SU-DHL-6 (cell line): ENCODE data around the gene RAET1L.

Source experiments
- H2AFZ ChIP-seq: fragments of 200-600 bp; sonication (generic); 2 replicates; pipeline ENCODE4 v1.6.1; 2014; ENCODE audit warnings: low read depth, mild to moderate bottlenecking, moderate library complexity, mixed read lengths, antibody characterized with exemption, low read length; ENCODE audit not compliant: severe bottlenecking
- H3F3A ChIP-seq: fragments of 200-600 bp; shearing (Covaris generic); 2 replicates; pipeline ENCODE4 v1.6.0; 2016; ENCODE audit warnings: antibody characterized with exemption, mild to moderate bottlenecking; ENCODE audit not compliant: insufficient read depth
- H3K27ac ChIP-seq: fragments of 200-600 bp; sonication (generic); 2 replicates; pipeline ENCODE4 v1.5.1; 2016; ENCODE audit warnings: low read depth, mild to moderate bottlenecking, low read length, moderate library complexity, mixed read lengths
- H3K27me3 ChIP-seq: fragments of 200-600 bp; sonication (generic), shearing (Covaris generic); 2 replicates; pipeline ENCODE4 v1.6.0; 2014; ENCODE audit warnings: mild to moderate bottlenecking, low read length
- H3K36me3 ChIP-seq: fragments of 200-600 bp; sonication (generic); 2 replicates; pipeline ENCODE4 v1.6.1; 2014; ENCODE audit warnings: mild to moderate bottlenecking, low read length, mixed read lengths
- H3K4me2 ChIP-seq: fragments of 300-600, 200-600 bp; shearing (Covaris generic), sonication (generic); 2 replicates; pipeline ENCODE4 v1.6.0; 2014; ENCODE audit warnings: low read length, low read depth, mild to moderate bottlenecking; ENCODE audit not compliant: poor library complexity, severe bottlenecking
- H3K4me3 ChIP-seq: fragments of 200-600 bp; sonication (generic); 2 replicates; pipeline ENCODE4 v1.5.1; 2014; ENCODE audit warnings: antibody characterized with exemption, low read length, mild to moderate bottlenecking, mixed read lengths; ENCODE audit not compliant: insufficient read depth, poor library complexity, severe bottlenecking
- H3K79me2 ChIP-seq: fragments of 200-600 bp; sonication (generic); 2 replicates; pipeline ENCODE4 v1.6.1; 2014; ENCODE audit warnings: mild to moderate bottlenecking, low read length, moderate library complexity; ENCODE audit not compliant: insufficient read depth
- H3K9ac ChIP-seq: fragments of 200-600 bp; sonication (generic); 2 replicates; pipeline ENCODE4 v1.7.0; 2014; ENCODE audit warnings: mild to moderate bottlenecking, low read length
- H3K9me2 ChIP-seq: fragments of 200-600 bp; sonication (generic); replicated peaks from 2 replicates; pipeline ENCODE4 v1.6.1; 2014; ENCODE audit warnings: low read length; ENCODE audit not compliant: insufficient read depth
- H3K9me3 ChIP-seq: fragments of 200-600 bp; sonication (generic); 2 replicates; pipeline ENCODE4 v1.6.1; 2014; ENCODE audit warnings: low read length, mixed read lengths; ENCODE audit not compliant: insufficient read depth
- H4K20me1 ChIP-seq: fragments of 200-600 bp; sonication (generic); 2 replicates; pipeline ENCODE4 v1.6.1; 2014; ENCODE audit warnings: low read depth, mild to moderate bottlenecking, antibody characterized with exemption, low read length, moderate library complexity, mixed read lengths
- EZH2phosphoT487 ChIP-seq: fragments of 200-600 bp; sonication (generic), shearing (Covaris generic); conservative IDR thresholded peaks from 2 replicates; pipeline ENCODE4 v1.6.1; 2018; ENCODE audit warnings: mild to moderate bottlenecking, antibody characterized with exemption, low read length, moderate library complexity, mixed read lengths
- TF ChIP-seq, protein P1 (sequence below): fragments of 200-600 bp; sonication (generic); IDR thresholded peaks from one replicate; pipeline ENCODE4 v1.5.1; 2017; ENCODE audit warnings: antibody characterized with exemption, mild to moderate bottlenecking, low read length, moderate library complexity; ENCODE audit not compliant: insufficient read depth, poor library complexity, severe bottlenecking

Gene RAET1L

DNA sequence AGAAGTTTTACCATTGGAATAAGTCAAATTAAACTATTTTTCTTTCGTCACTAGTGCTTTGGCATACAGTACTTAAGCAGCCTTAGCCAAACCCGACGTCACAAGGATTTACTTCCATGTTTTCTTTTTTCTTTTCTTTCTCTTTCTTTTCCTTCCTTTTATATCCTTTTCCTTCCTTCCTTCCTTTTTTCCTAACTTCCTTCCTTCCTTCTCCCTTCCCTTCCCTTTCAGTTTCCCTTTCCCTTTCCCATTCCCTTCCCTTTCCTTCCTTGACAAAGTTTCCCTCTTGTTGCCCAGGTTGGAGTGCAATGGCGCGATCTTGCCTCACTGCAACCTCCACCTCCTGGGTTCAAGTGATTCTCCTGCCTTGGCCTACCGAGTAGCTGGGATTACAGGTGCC is 33.7 kb upstream of the RAET1L start:
- H3K9me2 ChIP-seq, result no peaks in the 10 kb centered on the region
- no peak overlapping the region for H3K9ac ChIP-seq
- H3K27me3 ChIP-seq, result no peaks in the 10 kb centered on the region
- no peaks in the 10 kb centered on the region for H3K36me3 ChIP-seq
- no peak for TF ChIP-seq EZH2phosphoT487
- H3K27ac ChIP-seq, result no peak overlapping the region
- no peak overlapping the region for H3K4me3 ChIP-seq
- no peak overlapping the region for H2AFZ ChIP-seq
- no peaks in the 10 kb centered on the region for H3F3A ChIP-seq
- no peaks in the 10 kb centered on the region for H3K9me3 ChIP-seq
- H3K4me2 ChIP-seq, result no peak overlapping the region
- no peaks in the 10 kb centered on the region for H3K79me2 ChIP-seq
- H4K20me1 ChIP-seq, result no peaks in the 10 kb centered on the region

DNA sequence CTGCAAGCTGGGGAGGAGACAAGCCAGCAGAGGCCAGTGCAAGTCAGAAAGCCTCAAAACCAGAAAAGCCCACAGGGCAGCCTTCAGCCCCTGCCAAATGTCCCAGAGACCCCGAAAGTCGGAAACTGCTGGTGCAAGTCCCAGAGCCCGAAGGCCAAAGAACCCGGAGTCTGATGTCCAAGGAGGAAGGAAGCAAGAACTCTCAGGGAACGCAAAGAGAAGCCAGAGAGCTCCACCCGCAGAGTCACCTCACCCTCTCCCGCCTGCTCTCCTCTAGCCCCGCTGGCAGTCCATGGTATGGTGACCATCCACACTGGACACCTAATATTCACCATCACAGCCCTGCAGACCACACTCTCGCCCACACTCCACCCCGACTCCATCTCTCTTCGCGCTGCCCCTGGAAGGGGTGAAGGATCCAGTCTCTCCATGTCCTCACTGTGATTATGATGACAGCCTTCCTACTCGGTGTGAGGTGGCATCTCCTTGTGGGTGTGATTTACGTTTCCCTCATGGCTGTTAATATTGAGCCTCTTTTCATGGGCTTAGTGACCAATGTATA is 33.0 kb upstream of the RAET1L start:
- H3K4me3 ChIP-seq, result no peak overlapping the region
- H3K9ac ChIP-seq, result no peak overlapping the region
- H3K36me3 ChIP-seq, result no peaks in the 10 kb centered on the region
- H3K9me2 ChIP-seq, result no peaks in the 10 kb centered on the region
- TF ChIP-seq, protein P1, sequence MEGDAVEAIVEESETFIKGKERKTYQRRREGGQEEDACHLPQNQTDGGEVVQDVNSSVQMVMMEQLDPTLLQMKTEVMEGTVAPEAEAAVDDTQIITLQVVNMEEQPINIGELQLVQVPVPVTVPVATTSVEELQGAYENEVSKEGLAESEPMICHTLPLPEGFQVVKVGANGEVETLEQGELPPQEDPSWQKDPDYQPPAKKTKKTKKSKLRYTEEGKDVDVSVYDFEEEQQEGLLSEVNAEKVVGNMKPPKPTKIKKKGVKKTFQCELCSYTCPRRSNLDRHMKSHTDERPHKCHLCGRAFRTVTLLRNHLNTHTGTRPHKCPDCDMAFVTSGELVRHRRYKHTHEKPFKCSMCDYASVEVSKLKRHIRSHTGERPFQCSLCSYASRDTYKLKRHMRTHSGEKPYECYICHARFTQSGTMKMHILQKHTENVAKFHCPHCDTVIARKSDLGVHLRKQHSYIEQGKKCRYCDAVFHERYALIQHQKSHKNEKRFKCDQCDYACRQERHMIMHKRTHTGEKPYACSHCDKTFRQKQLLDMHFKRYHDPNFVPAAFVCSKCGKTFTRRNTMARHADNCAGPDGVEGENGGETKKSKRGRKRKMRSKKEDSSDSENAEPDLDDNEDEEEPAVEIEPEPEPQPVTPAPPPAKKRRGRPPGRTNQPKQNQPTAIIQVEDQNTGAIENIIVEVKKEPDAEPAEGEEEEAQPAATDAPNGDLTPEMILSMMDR, result no peak
- no peak for TF ChIP-seq EZH2phosphoT487
- no peak overlapping the region for H3K27ac ChIP-seq
- H3F3A ChIP-seq, result no peaks in the 10 kb centered on the region
- H3K79me2 ChIP-seq, result no peaks in the 10 kb centered on the region
- no peaks in the 10 kb centered on the region for H3K27me3 ChIP-seq
- H4K20me1 ChIP-seq, result no peaks in the 10 kb centered on the region
- no peak overlapping the region for H2AFZ ChIP-seq
- H3K9me3 ChIP-seq, result no peaks in the 10 kb centered on the region
- H3K4me2 ChIP-seq, result no peak overlapping the region

DNA sequence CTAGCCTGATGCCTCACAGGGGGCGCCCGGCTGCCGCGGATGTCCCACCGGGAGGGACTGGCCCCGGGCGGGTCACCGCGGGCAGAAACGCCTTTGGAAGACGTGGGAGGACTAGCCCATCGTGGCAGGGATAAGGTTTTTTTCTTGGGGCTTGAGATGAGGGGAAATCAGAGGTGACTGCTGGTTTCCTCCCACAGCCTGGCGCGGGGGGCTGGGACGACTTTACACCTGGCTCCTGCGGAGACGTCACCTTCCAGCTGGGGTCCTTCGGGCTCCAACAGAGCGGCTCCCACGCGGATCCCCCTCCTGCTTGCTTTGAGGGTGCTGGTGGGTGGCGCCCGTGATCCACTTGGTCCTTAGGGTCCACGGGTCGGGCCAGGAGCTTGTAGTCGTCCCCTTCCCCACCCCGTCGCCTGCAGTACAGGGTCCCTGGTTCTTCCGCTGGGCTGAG is 32.2 kb upstream of the RAET1L start:
- H2AFZ ChIP-seq, result no peak overlapping the region

DNA sequence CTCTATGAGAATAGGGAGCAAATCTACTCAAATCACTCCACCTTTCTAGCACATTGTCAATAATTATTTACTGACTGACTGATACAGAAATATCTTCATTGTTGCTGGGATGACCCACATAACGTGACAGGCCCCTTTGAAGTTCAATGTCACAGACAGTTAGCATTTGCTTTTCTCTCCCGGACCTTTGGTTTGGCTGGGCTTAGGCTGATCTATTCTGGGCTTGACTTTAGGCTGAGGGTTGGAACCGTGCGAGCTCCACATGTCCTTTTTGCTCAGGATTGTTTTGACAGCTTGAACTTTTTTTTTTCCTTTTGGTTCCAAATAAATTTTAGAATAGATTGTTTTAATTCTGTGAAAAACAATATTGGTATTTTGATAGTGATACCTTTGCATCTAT is 31.6 kb upstream of the RAET1L start:
- no peak overlapping the region for H3K27ac ChIP-seq
- H3K9ac ChIP-seq, result no peak overlapping the region
- no peaks in the 10 kb centered on the region for H3K36me3 ChIP-seq
- no peaks in the 10 kb centered on the region for H3K79me2 ChIP-seq
- no peak overlapping the region for H3K4me2 ChIP-seq
- H3K4me3 ChIP-seq, result no peak overlapping the region
- no peaks in the 10 kb centered on the region for H4K20me1 ChIP-seq
- H3K9me2 ChIP-seq, result no peaks in the 10 kb centered on the region
- TF ChIP-seq, protein P1, result no peak
- no peak for TF ChIP-seq EZH2phosphoT487
- no peaks in the 10 kb centered on the region for H3K27me3 ChIP-seq
- H3K9me3 ChIP-seq, result no peaks in the 10 kb centered on the region
- no peak overlapping the region for H2AFZ ChIP-seq
- no peaks in the 10 kb centered on the region for H3F3A ChIP-seq

More for the DNA sequence above, 32.2 kb upstream of the RAET1L start:
- Histone ChIP-seq H3K9ac (no peak overlapping the region), H3K27ac (no peak overlapping the region), H3K27me3 (no peaks in the 10 kb centered on the region), H3K4me3 (no peak overlapping the region), H3F3A (no peaks in the 10 kb centered on the region), H3K4me2 (no peak overlapping the region), H3K9me3 (no peaks in the 10 kb centered on the region), H3K79me2 (no peaks in the 10 kb centered on the region), H4K20me1 (no peaks in the 10 kb centered on the region), H3K36me3 (no peaks in the 10 kb centered on the region), H3K9me2 (no peaks in the 10 kb centered on the region)
- TF ChIP-seq, protein P1, result no peak
- no peak for TF ChIP-seq EZH2phosphoT487
